Measurements from ENCODE around the gene MORN2.

DNA sequence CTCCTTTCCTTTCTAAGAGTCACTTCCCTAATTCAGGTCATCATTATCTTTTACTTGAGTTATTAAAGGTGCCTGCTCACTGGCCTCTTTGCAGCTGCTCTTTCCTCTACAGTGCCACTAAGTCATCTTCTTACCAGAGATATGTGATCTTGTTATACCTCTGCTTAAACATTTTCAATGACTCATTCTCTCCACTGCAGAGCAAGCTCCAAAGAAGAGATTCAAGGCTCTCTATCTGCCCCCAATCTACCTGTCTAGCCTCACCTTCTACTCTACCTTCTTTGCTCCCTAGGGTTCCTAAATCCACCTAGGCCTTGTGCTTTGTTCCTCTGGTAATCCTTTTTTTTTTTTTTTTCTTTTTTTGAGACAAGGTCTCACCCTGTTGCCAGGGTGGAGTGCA lies 17.0 kb downstream of the MORN2 start:
- TF ChIP-seq EZH2 (IDR thresholded peaks at IDR 0.05; ENCODE audit: insufficient read depth, poor library complexity, severe bottlenecking) (no peak), EZH2phosphoT487 (IDR thresholded peaks at IDR 0.05; ENCODE audit: insufficient read depth, low read depth) (no peak)

Data from GM23248 (cell line).